NCI-H187 (cell line): Measurements from ENCODE around the gene TCEA3.
"Not testable (repeated sequence)": the region's sequence is repeated elsewhere in the genome, so short reads cannot be mapped to it uniquely, and the experiment has no call there.

Experiments
- DNase-seq, 2 experiments: peaks; one replicate each; lab custom pipeline; 2025; lab: John Stamatoyannopoulos, UW

The TCEA3 gene

DNA sequence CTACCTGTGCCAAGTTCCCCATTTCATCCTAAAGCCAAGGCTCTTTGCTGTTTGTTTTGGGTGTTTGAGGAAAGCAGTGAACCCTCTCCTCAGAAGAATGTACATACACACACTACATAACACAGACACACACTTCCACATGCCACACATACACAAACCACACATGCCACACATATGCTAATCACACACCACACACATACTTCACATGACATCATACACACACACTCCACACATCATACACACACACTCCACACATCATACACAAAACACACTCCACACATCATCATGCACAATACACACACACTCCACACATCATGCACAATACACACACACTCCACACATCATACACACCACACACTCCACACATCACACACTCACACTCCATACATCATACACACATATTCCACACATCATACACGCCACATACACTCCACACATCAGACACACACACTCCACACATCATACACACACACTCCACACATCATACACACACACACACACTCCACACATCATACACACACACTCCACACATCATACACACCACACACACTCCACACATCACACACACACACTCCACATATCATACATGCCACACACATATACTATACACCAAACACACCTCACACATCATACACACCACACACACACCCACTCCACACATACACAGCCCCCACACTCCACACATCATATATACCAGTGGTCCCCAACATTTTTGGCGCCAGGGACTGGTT, 32.3 kb downstream of the TCEA3 start:
- no peak for DNase-seq

DNA sequence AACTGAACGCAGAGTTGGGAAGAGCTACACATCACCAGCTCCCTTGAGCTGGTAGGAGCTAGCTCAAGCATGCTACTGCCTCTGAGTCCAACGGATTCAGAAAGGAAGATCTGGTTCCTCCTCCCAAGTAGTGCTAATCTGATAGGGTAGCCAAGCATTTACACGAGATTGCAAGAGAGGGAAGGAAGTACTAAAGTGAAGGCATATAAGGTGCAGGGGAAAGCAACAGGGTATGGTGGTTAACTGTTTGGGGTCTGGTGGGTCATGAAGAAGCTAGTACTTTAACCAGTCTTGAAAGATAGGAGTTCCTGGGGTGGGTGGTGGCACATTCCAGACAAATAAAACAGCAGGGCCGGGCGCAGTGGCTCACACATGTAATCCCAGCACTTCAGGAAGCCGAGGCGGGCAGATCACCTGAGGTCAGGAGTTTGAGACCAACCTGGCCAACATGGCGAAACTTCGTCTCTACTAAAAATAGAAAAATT, 34.7 kb downstream of the TCEA3 start:
- DNase-seq: no peak

DNA sequence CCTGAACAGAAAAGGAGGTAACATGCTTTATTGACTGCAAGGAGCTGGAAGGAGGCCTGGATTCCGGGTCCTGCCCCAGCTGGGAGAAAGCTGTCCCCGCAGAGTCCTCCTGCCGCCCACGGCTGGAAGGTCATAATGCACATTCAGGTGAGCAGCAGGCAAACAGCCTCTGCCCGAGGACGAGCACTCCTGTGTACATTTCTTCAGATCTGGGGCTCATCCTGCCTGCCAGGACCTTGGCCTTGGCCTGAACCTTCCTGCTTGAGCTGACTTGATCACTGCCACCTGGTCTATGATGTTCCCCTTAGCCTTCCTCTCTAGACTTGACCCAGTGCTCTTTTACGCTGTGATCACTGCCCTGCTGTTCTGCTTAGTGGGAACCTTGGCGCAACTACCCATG, 37.1 kb downstream of the TCEA3 start:
- no peak for DNase-seq

DNA sequence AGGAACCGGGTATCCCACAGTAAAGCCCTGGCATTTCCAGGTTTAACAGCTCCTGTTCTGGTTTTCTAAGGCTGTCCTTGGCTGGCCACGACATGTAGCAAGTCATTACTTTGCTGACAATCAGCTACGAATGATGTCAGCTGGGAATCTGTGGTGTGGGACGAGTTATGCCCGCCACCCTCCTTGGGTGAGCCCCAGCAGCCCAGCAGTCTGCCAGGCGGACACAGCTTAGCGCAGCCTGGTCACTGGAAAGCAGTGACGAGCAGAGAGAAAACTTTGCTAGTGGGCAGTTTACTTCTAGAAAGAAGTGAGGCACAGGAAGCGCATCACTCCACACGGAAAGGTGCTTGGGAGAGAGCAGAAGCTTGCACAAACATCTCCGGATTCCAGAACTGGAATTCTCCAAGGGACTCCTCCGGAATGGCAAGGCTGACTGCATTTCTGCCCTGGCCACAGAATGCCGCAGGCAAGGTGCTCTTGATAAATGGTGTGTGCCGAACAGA, 39.4 kb downstream of the TCEA3 start:
- DNase-seq: no peak

DNA sequence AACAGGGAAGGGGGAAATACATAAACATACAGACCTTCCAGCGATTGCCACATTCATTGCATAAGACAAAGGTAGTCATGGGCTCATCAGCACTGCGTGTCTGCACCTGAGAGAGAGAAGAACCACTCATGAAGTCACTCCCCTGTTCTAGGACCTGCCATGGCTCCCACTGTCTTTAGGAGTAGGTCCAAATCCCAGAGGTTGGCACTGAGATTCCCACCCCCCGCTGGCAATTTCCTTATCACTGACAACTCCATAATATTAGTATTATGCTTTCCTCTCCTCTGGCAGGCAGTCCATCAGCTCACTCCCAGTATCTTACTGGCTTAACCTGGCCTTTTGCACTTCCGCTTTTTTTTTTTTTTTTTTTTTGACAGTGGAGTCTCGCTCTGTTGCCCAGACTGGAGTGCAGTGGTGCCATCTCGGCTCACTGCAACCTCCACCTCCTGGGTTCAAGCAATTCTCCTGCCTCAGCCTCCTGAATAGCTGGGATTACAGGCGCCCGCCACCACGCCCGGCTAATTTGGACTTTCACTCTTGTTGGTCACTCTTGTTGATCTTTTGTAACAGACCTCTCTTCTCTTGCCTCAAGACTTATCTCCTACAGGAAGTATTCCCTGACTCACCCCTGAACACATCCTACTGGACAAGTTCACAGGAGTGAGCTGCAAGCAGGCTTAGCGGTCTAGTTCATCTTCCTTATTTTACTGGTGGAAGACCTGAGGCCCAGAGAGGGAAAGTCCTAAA, 40.1 kb downstream of the TCEA3 start:
- no peak for DNase-seq

DNA sequence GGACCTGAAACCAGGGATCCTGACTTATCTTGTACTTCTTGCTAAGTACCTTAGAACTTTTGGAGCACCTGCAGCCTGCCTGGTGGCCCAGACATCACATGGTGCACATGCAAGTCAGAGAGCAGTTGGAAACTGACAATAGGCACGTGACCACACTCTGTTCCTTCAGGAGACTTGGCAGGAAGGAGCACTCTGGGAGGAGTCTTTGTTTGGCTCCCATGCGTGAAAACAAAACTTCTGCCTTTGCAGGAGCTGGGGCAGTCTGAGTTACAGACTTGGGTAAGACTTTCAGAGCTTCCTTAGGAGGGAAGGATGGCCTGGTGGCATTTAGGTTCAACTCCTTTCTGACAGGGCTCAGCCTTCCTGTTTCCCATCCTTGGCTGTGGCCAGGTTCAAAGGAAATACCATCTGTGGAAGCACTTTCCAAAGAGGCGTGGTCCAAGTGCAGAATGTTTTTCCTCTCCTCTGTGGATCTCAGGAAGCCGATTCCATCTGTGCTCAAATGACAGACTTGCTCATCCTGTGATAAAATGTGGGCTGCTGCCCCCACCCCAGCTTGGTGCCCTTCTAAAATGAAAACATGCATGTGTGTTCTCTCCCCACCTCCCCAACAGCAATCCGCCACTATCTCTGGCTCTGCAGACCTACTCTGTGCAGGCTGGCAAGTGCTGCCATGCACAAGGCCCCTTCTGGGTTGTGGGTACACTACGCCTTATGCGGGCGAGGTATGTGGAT, 40.8 kb downstream of the TCEA3 start:
- no peak for DNase-seq

DNA sequence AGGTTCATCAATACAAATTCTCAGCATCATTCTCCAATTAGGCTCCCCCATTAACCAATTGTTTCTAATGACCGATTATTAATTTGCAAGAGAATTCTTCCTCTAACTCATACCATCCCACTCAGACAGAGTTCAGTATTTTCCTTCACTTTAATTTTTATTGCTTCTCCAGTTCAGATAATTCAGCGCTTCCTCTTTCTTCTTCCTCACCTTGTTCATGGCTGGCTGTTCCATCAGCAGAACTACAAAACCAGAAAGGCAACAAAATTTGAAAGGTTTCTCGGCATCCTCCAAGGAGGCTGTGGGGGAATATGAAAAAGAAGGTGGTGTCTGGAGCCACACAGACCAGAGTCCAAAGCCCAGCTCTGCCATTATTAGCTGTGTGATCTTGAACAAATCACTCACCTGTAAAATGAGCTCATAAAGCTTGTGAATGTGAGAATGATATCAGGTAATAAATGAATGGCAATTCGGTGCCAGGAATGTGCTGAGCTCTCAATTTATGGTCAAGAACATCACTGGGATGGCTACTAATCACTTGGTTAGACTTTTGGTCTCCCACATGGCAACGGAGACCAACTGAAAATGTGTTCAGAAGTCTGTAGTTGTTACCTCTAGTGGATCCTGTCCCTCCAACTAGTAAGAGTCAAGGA, 43.2 kb downstream of the TCEA3 start:
- DNase-seq: no peak

DNA sequence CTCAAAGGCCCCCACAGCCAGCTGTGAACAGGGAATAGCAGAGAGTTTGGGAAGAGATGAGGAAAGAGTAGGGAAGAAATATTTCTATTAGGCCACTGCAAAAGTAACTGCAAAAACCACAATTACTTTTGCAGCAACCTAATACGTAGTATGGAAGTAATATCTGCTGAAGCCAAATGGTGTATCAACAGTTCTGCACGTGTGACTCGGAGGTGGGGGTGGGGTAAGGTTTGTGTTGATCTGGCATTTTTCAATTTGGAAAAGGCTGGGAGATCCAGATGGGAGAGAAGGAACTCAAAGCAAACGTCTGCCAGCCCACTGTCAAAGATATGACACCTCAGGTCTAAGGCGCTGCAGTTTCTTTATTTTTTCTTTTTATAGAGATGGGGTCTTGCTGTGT, 43.8 kb downstream of the TCEA3 start:
- no peak for DNase-seq

DNA sequence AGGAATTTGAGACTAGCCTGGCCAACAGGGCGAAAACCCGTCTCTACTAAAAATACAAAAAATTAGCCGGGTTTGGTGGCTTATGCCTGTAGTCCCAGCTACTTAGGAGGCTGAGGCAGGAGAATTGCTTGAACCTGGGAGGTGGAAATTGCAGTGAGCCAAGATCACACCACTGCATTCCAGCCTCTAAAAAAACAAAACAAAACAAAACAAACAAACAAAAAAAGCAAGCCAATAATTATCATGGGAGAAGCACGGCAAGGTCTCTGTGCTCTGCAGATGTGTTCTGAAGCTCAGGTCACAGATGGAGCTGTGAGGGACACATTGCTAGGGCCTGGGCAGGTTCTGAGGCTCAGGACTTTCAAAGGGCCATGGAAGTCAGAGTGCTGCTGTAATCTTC, 44.3 kb downstream of the TCEA3 start:
- DNase-seq: not testable (repeated sequence)

DNA sequence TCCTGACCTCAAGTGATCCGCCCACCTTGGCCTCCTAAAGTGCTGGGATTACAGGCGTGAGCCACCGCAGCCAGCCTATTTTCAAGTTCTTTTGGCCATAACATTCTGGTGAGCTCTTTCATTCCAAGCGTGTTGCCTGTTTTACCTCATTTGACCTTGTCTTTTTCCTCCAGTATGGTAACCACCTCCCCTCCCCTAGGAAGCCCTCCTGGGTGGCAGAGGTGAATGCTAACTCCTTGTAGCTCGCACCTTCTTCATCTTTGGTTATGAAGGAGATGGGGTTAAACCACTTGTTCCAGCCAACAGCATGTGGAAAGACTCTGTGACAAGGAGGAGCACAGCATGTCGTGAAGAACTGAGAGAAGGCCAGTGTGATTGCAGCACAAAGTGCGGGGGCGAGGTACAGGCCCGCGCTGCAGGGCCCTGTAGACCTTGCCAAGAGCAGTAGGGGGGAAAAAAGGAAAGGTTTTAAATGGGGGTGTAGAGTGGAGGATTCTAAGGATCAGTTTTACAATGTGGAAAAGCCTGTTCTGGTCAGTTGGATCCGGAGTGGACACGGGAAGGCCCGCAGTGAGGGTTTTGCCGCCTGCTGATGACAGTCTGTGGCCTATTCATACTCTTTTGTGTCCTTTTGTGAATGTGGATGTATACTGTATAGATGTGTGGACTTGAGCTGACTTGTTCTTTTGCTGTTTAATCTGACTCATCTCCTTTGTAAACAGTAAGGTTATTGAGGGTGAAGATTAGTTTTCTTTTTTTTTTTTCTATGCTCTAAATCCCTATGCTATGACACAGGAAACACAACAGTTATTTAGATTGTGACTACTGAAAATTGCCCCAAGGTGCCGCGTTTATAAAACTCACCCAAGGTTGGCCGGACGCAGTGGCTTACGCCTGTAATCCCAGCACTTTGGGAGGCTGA, 47.4 kb downstream of the TCEA3 start:
- no peak for DNase-seq

DNA sequence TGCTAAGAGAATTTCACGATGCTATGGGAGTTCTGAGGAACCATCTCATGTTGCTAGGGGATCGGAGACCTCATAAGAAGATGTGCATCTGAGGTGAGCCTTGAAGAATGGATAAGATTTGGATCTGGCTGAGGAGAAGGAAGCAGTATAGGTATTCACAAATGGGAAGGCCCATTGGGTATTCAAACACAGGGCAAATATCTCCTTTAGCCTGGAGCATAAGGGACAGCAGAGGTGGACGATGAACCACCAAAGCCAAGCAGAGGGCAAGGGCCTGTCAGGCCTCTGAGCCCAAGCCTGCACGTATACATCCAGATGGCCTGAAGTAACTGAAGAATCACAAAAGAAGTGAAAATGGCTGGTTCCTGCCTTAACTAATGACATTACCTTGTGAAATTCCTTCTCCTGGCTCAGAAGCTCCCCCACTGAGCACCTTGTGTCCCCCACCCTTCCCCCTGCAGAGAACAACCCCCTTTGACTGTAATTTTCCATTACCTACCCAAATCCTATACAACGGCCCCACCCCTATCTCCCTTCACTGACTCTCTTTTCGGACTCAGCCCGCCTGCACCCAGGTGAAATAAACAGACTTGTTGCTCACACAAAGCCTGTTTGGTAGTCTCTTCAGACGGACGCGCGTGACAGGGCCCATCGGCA, 50.3 kb downstream of the TCEA3 start:
- not testable (repeated sequence) for DNase-seq

DNA sequence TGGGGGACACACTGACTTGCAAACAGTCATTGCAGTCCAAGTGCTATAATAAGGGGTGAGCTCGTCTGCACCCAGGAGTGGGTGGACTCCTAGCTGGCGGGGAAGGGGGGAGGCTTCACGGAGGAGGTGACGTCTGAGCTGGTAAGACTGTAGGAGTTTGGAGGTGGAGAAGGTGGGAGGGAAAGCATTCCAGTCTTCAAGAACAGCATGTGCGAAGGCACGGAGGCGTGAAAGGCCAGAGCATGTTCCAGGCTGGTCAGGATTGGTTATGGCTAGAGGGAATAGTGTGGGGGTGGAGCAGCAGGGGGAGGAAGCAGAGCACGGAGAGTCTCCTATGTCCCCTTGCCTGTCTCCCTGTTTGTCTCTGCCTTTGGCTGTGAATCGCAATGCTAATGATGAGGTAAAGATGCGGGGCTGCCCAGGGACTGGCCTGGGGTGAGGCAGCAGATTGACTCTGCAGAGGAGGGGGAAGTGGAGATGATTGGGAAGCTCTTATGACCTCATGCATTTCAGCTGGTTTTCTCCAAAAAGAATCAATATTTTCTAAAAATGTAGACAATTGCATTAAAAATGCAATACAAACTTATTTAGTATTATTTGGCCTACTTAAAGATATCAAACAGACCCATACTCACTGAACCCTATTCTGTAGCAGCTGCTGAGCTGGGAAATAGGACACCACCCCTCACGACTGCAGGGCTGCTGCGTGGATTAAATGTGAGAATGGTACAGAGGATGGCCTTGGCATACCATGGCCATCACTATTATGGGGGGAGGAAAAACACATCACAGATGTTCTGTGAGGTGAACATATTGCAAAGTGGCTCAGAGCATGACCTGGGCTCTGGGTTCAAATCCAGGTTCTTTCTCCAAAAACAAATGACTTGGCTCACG, 52.3 kb downstream of the TCEA3 start:
- DNase-seq: no peak

DNA sequence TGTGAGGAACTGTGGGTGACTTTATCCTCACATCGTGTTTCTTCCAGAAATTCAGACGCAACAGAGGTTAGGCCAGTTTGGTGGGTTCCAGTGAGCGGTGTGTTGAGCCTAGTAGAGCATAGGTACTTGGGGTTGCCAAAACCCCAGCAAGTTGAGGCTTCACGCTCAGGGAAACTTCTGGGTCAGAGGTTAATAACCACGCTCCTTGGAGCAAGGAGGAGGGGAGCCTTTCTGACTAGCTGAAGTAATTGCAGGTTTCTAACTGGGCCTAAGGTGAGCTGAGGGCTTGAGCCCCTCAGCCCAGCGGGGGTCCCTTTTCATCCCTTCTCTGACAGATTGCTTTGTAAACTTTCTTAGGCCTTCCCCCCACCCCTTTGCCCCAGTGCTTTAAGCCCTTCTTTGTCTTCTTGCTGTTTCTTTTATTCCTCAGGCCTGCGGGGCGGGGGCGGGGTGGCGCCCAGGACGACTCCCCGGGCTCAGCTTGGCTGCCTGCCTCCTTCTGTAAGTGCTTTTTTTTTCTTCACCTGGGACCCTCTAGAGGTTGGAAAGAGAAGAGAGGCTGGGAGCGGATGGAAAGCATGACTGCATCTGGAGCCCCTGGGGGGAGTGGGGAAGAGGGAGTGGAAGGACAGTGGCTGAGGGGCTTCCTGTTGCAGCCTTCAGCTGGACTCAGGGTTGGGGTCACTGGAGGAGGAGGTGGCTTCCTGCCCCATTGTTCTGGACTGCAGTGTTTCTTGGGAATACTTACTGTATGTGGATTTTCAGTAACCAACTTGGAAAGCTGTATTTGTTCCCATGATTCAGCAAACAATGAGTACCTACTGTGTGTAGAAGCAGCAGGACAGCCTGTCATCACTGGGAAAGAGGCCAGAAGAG, 53.6 kb downstream of the TCEA3 start:
- DNase-seq: no peak

DNA sequence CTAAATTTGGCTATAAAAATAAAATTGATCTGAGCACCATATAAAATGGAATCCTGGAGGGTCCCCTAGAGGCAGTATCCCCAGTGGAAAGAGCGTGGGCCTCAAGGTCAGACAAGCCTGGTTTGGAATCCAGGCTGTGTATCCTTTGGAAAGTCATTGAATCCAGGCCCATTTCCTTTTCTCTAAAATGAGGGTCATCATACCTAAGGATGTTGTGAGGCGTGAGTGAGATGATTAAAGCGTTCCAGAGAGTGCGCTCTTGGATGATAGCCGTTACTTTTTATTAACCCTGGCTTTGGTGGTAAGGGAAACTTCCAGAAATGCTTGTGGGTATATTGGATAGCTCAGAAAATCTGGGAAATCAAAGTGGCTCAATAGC, 54.2 kb downstream of the TCEA3 start:
- no peak for DNase-seq

DNA sequence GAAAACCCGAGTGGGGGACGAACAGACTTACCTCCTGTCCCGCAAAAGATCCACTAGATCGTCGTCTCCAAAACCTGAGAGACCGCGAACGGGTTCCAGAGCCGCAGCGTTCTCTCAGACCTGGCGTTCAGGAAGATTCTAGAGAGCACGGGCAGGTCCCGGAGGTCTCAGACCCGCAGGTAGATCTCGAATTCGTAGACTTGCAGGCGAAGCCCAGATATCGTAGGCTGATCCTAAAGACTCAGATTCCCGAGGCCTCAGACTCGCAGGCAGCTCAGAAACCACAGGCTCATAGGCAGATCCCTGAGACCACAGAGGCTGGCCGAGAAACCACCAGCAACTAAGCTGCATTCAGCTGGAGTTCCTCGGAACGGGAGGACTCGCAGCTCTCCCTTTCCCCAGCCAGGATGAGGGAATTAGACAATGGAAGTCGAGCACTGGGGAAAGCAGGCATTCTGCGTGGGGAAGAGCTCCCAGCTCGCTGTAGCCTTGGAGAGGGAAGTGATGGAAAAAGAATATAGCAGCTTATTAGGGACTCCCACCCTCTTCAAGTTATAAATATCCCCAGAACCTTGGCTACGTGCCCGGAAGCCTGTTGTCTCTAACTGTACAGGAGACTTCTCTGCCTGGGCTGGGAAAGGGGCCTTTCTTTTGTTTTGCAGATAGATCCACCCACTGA, 55.1 kb downstream of the TCEA3 start, which contains the start of gene ZNF436:
TSS of gene ZNF436 (minus strand) at position 502 of the 679 bp plus-strand sequence. CDS start 1,831 bp downstream, outside the sequence.
- DNase-seq: peak; percentile 62 to 66

DNA sequence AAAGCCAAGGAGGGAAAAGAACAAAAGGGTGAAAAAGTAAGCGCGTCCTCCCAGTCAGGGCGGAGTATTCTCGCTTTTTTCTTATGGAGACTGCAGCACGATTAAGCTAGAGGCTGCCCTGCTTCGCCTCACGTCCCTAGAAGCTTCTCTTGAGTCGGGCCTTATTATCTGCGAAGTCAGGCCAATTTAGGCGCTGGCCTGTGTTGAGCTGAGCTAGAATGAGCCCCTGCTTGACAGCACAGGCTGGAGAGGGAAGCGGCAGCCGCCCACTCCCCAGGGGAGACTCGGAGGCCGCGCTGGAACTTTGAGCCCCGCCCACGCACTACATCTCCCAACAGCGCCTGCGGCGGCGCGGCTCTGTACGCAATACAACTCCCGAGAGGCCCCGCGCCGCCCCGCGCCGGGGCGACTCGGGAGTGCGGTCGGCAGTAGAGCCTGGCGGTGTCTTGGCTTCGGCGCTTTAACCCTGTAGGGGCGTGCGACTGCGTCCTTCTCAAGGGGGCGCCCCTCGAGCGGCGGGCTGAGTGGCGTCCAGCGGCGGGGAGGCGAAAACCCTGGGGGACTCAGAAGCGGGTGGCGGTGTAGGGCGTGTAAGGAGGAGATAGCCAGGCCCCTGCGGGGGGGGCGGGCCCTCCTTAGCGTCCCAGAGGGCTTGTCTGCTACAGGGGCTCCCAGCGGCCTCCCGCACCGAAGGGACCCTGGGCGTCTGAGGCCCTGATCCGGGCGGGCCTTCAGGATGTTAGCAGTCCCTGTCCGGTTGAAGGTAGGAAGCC, 55.8 kb downstream of the TCEA3 start:
- peak; percentile 60 to 79 for DNase-seq
